ENCODE data around the gene ATG9A.

Gene ATG9A

GRCh38 chr2:219234331-219234730 is 4.9 kb upstream of the ATG9A start:
- ATAC-seq = no peak
- TF ChIP-seq ZFP3 (CRISPR knock-in tag; IDR thresholded peaks at IDR 0.05) = no peak
- TF ChIP-seq ZNF8 (CRISPR knock-in tag; IDR thresholded peaks at IDR 0.05) = no peak
- TF ChIP-seq TCF4 (CRISPR knock-in tag; IDR thresholded peaks at IDR 0.05; ENCODE audit: borderline replicate concordance) = no peak
- TF ChIP-seq ZC3H10 (CRISPR knock-in tag; IDR thresholded peaks at IDR 0.05) = no peak
- no peak for TF ChIP-seq ESRRG (CRISPR knock-in tag; IDR thresholded peaks at IDR 0.05)
- TF ChIP-seq ZFP30 (CRISPR knock-in tag; IDR thresholded peaks at IDR 0.05) = no peak
- no peak for TF ChIP-seq POU6F1 (CRISPR knock-in tag; IDR thresholded peaks at IDR 0.05; ENCODE audit: borderline replicate concordance, low read depth)
- TF ChIP-seq PPARA (CRISPR knock-in tag; IDR thresholded peaks at IDR 0.05; ENCODE audit: borderline replicate concordance) = no peak
- TF ChIP-seq ISL1 (CRISPR knock-in tag; IDR thresholded peaks at IDR 0.05) = no peak

GRCh38 chr2:219230059-219230540 is 664 bp upstream of the ATG9A start:
- ATAC-seq = peak; percentile 45
- no peak for TF ChIP-seq RARB (CRISPR knock-in tag; IDR thresholded peaks at IDR 0.05)
- no peak for TF ChIP-seq ESRRG (CRISPR knock-in tag; IDR thresholded peaks at IDR 0.05)
- no peak for TF ChIP-seq ZNF70 (CRISPR knock-in tag; IDR thresholded peaks at IDR 0.05)
- no peak for TF ChIP-seq ISL1 (CRISPR knock-in tag; IDR thresholded peaks at IDR 0.05)
- TF ChIP-seq BACH2 (CRISPR knock-in tag; IDR thresholded peaks at IDR 0.05; ENCODE audit: borderline replicate concordance) = no peak
- TF ChIP-seq TSHZ2 (CRISPR knock-in tag; IDR thresholded peaks at IDR 0.05) = no peak
- TF ChIP-seq POU6F1 (CRISPR knock-in tag; IDR thresholded peaks at IDR 0.05; ENCODE audit: borderline replicate concordance, low read depth) = no peak
- TF ChIP-seq SNAI2 (CRISPR knock-in tag; IDR thresholded peaks at IDR 0.05) = no peak
- no peak for TF ChIP-seq GLIS3 (CRISPR knock-in tag; IDR thresholded peaks at IDR 0.05)
- no peak for TF ChIP-seq ZFP30 (CRISPR knock-in tag; IDR thresholded peaks at IDR 0.05)
- TF ChIP-seq OSR1 (CRISPR knock-in tag; IDR thresholded peaks at IDR 0.05) = no peak
- TF ChIP-seq PATZ1 (CRISPR knock-in tag; IDR thresholded peaks at IDR 0.05; ENCODE audit: borderline replicate concordance) = no peak
- no peak for TF ChIP-seq ARNTL (CRISPR knock-in tag; IDR thresholded peaks at IDR 0.05; ENCODE audit: borderline replicate concordance, low read depth)
- TF ChIP-seq ZC3H10 (CRISPR knock-in tag; IDR thresholded peaks at IDR 0.05) = no peak
- TF ChIP-seq CREB5 (CRISPR knock-in tag; IDR thresholded peaks at IDR 0.05; ENCODE audit: low read depth) = no peak

- TF ChIP-seq ARNTL (CRISPR knock-in tag; IDR thresholded peaks at IDR 0.05; ENCODE audit: borderline replicate concordance, low read depth) = no peak
- no peak for TF ChIP-seq OSR1 (CRISPR knock-in tag; IDR thresholded peaks at IDR 0.05)
- TF ChIP-seq ISL1 (CRISPR knock-in tag; IDR thresholded peaks at IDR 0.05) = no peak
- TF ChIP-seq ZFP30 (CRISPR knock-in tag; IDR thresholded peaks at IDR 0.05) = no peak
- TF ChIP-seq ZNF8 (CRISPR knock-in tag; IDR thresholded peaks at IDR 0.05) = no peak
- no peak for TF ChIP-seq TOX (CRISPR knock-in tag; IDR thresholded peaks at IDR 0.05; ENCODE audit: borderline replicate concordance)
- TF ChIP-seq ESRRG (CRISPR knock-in tag; IDR thresholded peaks at IDR 0.05) = no peak
- no peak for TF ChIP-seq CREB5 (CRISPR knock-in tag; IDR thresholded peaks at IDR 0.05; ENCODE audit: low read depth)
- TF ChIP-seq CSDC2 (CRISPR knock-in tag; IDR thresholded peaks at IDR 0.05) = no peak
- no peak for TF ChIP-seq RARB (CRISPR knock-in tag; IDR thresholded peaks at IDR 0.05)
- ATAC-seq = peak; percentile 21
Observed at GRCh38 chr2:219228911-219229304, 528 bp downstream of the ATG9A start.
